Measurements from ENCODE around the gene BAIAP3.
A peak's percentile ranks its signal among the peaks of the same experiment; 100 is the strongest.

BAIAP3 gene

GRCh38 chr16:1346422-1347285 is 13.2 kb downstream of the BAIAP3 start:
- no peak for DNase-seq (ENCODE audit: low read depth in 2 of 2)

- no peak for DNase-seq (ENCODE audit: low read depth in 2 of 2)
Measured at GRCh38 chr16:1347286-1347855, 13.9 kb downstream of the BAIAP3 start.

GRCh38 chr16:1347962-1348361 is 14.5 kb downstream of the BAIAP3 start:
- no peak for DNase-seq (ENCODE audit: low read depth in 2 of 2)

- DNase-seq (ENCODE audit: low read depth in 2 of 2): no peak
Measured at GRCh38 chr16:1348441-1348840, 15.0 kb downstream of the BAIAP3 start.

- no peak for DNase-seq (ENCODE audit: low read depth in 2 of 2)
Measured at GRCh38 chr16:1348926-1349325, 15.5 kb downstream of the BAIAP3 start.

GRCh38 chr16:1349351-1349750 is 15.9 kb downstream of the BAIAP3 start:
- DNase-seq (ENCODE audit: low read depth in 2 of 2): no peak

- no peak for DNase-seq (ENCODE audit: low read depth in 2 of 2)
Measured at GRCh38 chr16:1349951-1350350, 16.5 kb downstream of the BAIAP3 start.

- DNase-seq (ENCODE audit: low read depth in 2 of 2): no peak
Measured at GRCh38 chr16:1350691-1351090, 17.2 kb downstream of the BAIAP3 start.

GRCh38 chr16:1351215-1351581 is 17.8 kb downstream of the BAIAP3 start:
- DNase-seq (ENCODE audit: low read depth in 2 of 2): no peak

- DNase-seq (ENCODE audit: low read depth in 2 of 2): peak; percentile 63 to 68
Measured at GRCh38 chr16:1351582-1352362, 18.3 kb downstream of the BAIAP3 start, which contains the start of the genes GNPTG and TSR3. Gene GNPTG, plus strand, starts transcription at chr16:1351931. Its CDS starts 35 bp downstream, at chr16:1351966. Gene TSR3, minus strand, starts transcription at chr16:1351878. Its CDS starts 74 bp downstream, at chr16:1351804.

- no peak for DNase-seq (ENCODE audit: low read depth in 2 of 2)
Measured at GRCh38 chr16:1354815-1355540, 21.5 kb downstream of the BAIAP3 start.

GRCh38 chr16:1355591-1355990 is 22.1 kb downstream of the BAIAP3 start:
- DNase-seq (ENCODE audit: low read depth in 2 of 2): no peak

GRCh38 chr16:1356061-1356900 is 22.8 kb downstream of the BAIAP3 start:
- DNase-seq (ENCODE audit: low read depth in 2 of 2): no peak

GRCh38 chr16:1357906-1358566 is 24.6 kb downstream of the BAIAP3 start:
- no peak for DNase-seq (ENCODE audit: low read depth in 2 of 2)

- no peak for DNase-seq (ENCODE audit: low read depth in 2 of 2)
Measured at GRCh38 chr16:1361685-1362360, 28.4 kb downstream of the BAIAP3 start.

GRCh38 chr16:1362807-1363206 is 29.4 kb downstream of the BAIAP3 start:
- no peak for DNase-seq (ENCODE audit: low read depth in 2 of 2)

GRCh38 chr16:1363501-1364041 is 30.1 kb downstream of the BAIAP3 start:
- DNase-seq (ENCODE audit: low read depth in 2 of 2): peak in 1 of 2 donors; percentile 31

GRCh38 chr16:1364510-1364909 is 31.1 kb downstream of the BAIAP3 start:
- DNase-seq (ENCODE audit: low read depth in 2 of 2): no peak

- DNase-seq (ENCODE audit: low read depth in 2 of 2): no peak
Measured at GRCh38 chr16:1366060-1366711, 32.7 kb downstream of the BAIAP3 start.
